PFSK-1 (cell line): ENCODE data around the gene MRPL33.

Experiments used
- FOXP2 ChIP-seq: optimal IDR thresholded peaks from 2 replicates; pipeline ENCODE3; 2011; ENCODE audit warnings: borderline replicate concordance, control low read depth, inconsistent platforms; ENCODE audit not compliant: insufficient read depth; ENCODE audit errors: extremely low read length, extremely low read depth
- POLR2AphosphoS5 ChIP-seq: IDR thresholded peaks from 2 replicates; pipeline ENCODE4 v1.6.1; 2012; ENCODE audit warnings: low read depth, mild to moderate bottlenecking, control low read depth, low read length, moderate library complexity
- SIN3A ChIP-seq: IDR thresholded peaks from 2 replicates; pipeline ENCODE4 v1.6.1; 2012; ENCODE audit warnings: mild to moderate bottlenecking, low read length, moderate library complexity, borderline replicate concordance; ENCODE audit not compliant: insufficient read depth
- TAF1 ChIP-seq: IDR thresholded peaks from 2 replicates; pipeline ENCODE4 v1.6.1; 2012; ENCODE audit warnings: low read length, control low read depth, borderline replicate concordance; ENCODE audit not compliant: insufficient read depth
- TF ChIP-seq, protein P1 (sequence below), 2 experiments: IDR thresholded peaks; 2 replicates each; pipeline versions ENCODE4 v1.6.1 to v1.8.0; 2011 to 2012; ENCODE audit warnings: low read depth in 2 of 2, low read length in 2 of 2, control low read depth in 1 of 2, inconsistent platforms in 1 of 2, mild to moderate bottlenecking in 1 of 2, moderate library complexity in 1 of 2; ENCODE audit not compliant: insufficient read depth in 1 of 2

MRPL33 gene

DNA sequence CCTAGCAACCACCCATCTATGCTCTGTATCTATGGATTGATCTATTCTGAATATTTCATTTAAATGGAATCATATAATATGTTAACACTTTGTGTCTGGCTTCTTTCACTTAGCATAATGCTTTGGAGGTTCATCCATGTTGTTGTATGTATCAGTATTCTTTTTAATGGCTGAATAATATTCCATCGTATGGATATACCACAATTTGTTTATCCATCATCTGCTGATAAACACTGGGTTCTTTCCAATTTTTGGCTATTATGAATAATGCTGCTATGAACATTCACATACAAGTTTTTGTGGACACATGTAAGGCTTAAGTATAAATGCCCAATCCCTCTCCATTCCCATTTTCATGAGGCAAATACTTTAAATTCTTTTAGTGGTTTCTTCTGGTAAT is 52.9 kb downstream of the MRPL33 start:
- no peak for TF ChIP-seq POLR2AphosphoS5
- no peak for TF ChIP-seq SIN3A

DNA sequence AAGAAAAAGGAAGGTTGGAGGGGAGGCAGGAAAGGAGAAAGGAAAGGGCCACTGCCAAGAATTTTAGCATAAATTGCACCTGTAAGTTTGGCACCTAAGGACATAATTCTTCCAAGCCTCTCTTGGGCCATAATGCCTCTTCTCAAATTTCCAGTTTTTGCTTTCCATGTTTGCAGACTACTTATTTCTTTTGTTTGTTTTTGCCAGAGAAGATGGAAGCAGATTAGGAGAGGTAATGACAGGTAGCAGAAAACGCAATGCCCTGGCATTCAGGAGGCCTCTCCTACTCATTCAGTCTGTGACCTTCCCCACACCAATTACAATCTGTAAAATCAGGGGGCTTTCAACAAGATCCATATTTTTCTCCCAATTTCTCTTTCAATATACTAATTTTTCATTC is 56.8 kb downstream of the MRPL33 start:
- TF ChIP-seq, protein P1, sequence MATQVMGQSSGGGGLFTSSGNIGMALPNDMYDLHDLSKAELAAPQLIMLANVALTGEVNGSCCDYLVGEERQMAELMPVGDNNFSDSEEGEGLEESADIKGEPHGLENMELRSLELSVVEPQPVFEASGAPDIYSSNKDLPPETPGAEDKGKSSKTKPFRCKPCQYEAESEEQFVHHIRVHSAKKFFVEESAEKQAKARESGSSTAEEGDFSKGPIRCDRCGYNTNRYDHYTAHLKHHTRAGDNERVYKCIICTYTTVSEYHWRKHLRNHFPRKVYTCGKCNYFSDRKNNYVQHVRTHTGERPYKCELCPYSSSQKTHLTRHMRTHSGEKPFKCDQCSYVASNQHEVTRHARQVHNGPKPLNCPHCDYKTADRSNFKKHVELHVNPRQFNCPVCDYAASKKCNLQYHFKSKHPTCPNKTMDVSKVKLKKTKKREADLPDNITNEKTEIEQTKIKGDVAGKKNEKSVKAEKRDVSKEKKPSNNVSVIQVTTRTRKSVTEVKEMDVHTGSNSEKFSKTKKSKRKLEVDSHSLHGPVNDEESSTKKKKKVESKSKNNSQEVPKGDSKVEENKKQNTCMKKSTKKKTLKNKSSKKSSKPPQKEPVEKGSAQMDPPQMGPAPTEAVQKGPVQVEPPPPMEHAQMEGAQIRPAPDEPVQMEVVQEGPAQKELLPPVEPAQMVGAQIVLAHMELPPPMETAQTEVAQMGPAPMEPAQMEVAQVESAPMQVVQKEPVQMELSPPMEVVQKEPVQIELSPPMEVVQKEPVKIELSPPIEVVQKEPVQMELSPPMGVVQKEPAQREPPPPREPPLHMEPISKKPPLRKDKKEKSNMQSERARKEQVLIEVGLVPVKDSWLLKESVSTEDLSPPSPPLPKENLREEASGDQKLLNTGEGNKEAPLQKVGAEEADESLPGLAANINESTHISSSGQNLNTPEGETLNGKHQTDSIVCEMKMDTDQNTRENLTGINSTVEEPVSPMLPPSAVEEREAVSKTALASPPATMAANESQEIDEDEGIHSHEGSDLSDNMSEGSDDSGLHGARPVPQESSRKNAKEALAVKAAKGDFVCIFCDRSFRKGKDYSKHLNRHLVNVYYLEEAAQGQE (IDR thresholded peaks at IDR 0.05; ENCODE audit: insufficient read depth in 1 of 2, low read depth in 2 of 2, low read length in 2 of 2), result no peak
- TF ChIP-seq TAF1 (no peak), POLR2AphosphoS5 (no peak), FOXP2 (no peak), SIN3A (no peak)
